Liver (tissue), 9 donors: ENCODE data around the gene MIEF1. TPM values are rescaled to one million over a fixed set of nuclear protein-coding genes. Genes with fewer than 3 reads are reported as not detected.

Experiments
- DNase-seq: peaks from one replicate; pipeline ENCODE4 v3.0.0-alpha.2; 2017; ENCODE audit warnings: low spot score
- H3K27ac ChIP-seq, 2 donors: one replicate each; pipeline ENCODE4 v1.7.0; 2013; ENCODE audit warnings: inconsistent platforms in 2 of 2, low read length in 2 of 2, control low read depth in 1 of 2, low read depth in 1 of 2, mild to moderate bottlenecking in 1 of 2
- H3K27me3 ChIP-seq, 4 donors: one replicate each; pipeline versions ENCODE4 v1.6.1 to v1.7.0; 2013; ENCODE audit warnings: low read length in 3 of 4, inconsistent platforms in 1 of 4, mild to moderate bottlenecking in 1 of 4, moderate library complexity in 1 of 4; ENCODE audit not compliant: control insufficient read depth in 4 of 4, insufficient read depth in 4 of 4
- H3K36me3 ChIP-seq, 4 donors: one replicate each; pipeline versions ENCODE4 v1.6.1 to v1.7.0; 2013; ENCODE audit warnings: low read length in 3 of 4, mild to moderate bottlenecking in 3 of 4, low read depth in 1 of 4, moderate library complexity in 1 of 4; ENCODE audit not compliant: control insufficient read depth in 4 of 4, insufficient read depth in 3 of 4
- H3K4me1 ChIP-seq, 4 donors: one replicate each; pipeline versions ENCODE4 v1.6.1 to v1.7.0; 2013; ENCODE audit warnings: low read length in 3 of 4, mild to moderate bottlenecking in 3 of 4, moderate library complexity in 1 of 4; ENCODE audit not compliant: control insufficient read depth in 4 of 4, insufficient read depth in 4 of 4
- H3K4me3 ChIP-seq, 3 donors: one replicate each; pipeline versions ENCODE4 v1.6.1 to v1.7.0; 2013; ENCODE audit warnings: low read length in 3 of 3, control low read depth in 1 of 3, low read depth in 1 of 3, mild to moderate bottlenecking in 1 of 3
- H3K9ac ChIP-seq, 2 donors: one replicate each; pipeline ENCODE4 v1.7.0; 2013; ENCODE audit warnings: low read length in 2 of 2, mild to moderate bottlenecking in 2 of 2, moderate library complexity in 2 of 2, control low read depth in 1 of 2, low read depth in 1 of 2
- H3K9me3 ChIP-seq, 4 donors: one replicate each; pipeline versions ENCODE4 v1.6.1 to v1.7.0; 2013; ENCODE audit warnings: low read length in 3 of 4; ENCODE audit not compliant: control insufficient read depth in 4 of 4
- CTCF ChIP-seq: fragments of 150-350 bp; IDR thresholded peaks from 2 replicates; pipeline ENCODE4 v1.5.1; 2017; ENCODE audit warnings: improper control_type of control experiment, low read depth, low read length; ENCODE audit not compliant: missing input control
- EGR1 ChIP-seq, 2 donors: IDR thresholded peaks; 2 replicates each; pipeline ENCODE4 v1.6.1; 2016 to 2018; ENCODE audit warnings: antibody characterized with exemption in 2 of 2, low read depth in 2 of 2
- FOXA1 ChIP-seq: IDR thresholded peaks from 2 replicates; pipeline ENCODE4 v1.6.1; 2016; ENCODE audit warnings: antibody characterized with exemption
- FOXA2 ChIP-seq: IDR thresholded peaks from 2 replicates; pipeline ENCODE4 v1.6.1; 2016; ENCODE audit warnings: antibody characterized with exemption
- GABPA ChIP-seq, 2 donors: IDR thresholded peaks in 1 of 2; conservative IDR thresholded peaks in 1 of 2; 2 replicates each; pipeline ENCODE4 v1.6.1; 2016; ENCODE audit warnings: antibody characterized with exemption in 2 of 2, mild to moderate bottlenecking in 1 of 2, moderate library complexity in 1 of 2
- HNF4A ChIP-seq, 2 donors: conservative IDR thresholded peaks; 2 replicates each; pipeline ENCODE4 v1.6.1; 2016; ENCODE audit warnings: antibody characterized with exemption in 2 of 2, mild to moderate bottlenecking in 2 of 2
- HNF4G ChIP-seq: IDR thresholded peaks from 2 replicates; pipeline ENCODE4 v1.6.1; 2016; ENCODE audit warnings: antibody characterized with exemption
- JUND ChIP-seq, 2 donors: IDR thresholded peaks; 2 replicates each; pipeline ENCODE4 v1.6.1; 2016; ENCODE audit warnings: antibody characterized with exemption in 2 of 2
- NR2F2 ChIP-seq: IDR thresholded peaks from 2 replicates; pipeline ENCODE4 v1.6.1; 2016; ENCODE audit warnings: antibody characterized with exemption
- RAD21 ChIP-seq, 2 donors: IDR thresholded peaks; 2 replicates each; pipeline ENCODE4 v1.6.1; 2016; ENCODE audit warnings: antibody characterized with exemption in 2 of 2, mild to moderate bottlenecking in 2 of 2
- REST ChIP-seq: IDR thresholded peaks from 2 replicates; pipeline ENCODE4 v1.6.1; 2016; ENCODE audit warnings: antibody characterized with exemption, mild to moderate bottlenecking
- RXRA ChIP-seq, 2 donors: IDR thresholded peaks; 2 replicates each; pipeline ENCODE4 v1.6.1; 2017 to 2018; ENCODE audit warnings: antibody characterized with exemption in 2 of 2, mild to moderate bottlenecking in 1 of 2
- SP1 ChIP-seq: IDR thresholded peaks from 2 replicates; pipeline ENCODE4 v1.6.1; 2018; ENCODE audit warnings: antibody characterized with exemption, mild to moderate bottlenecking
- TAF1 ChIP-seq: conservative IDR thresholded peaks from 2 replicates; pipeline ENCODE4 v1.6.1; 2016; ENCODE audit warnings: antibody characterized with exemption, mild to moderate bottlenecking
- YY1 ChIP-seq: IDR thresholded peaks from 2 replicates; pipeline ENCODE4 v1.6.1; 2016; ENCODE audit warnings: antibody characterized with exemption, mild to moderate bottlenecking
- WGBS: extraction: QIAGEN DNeasy Blood & Tissue Kit; methylation state at CpG from one replicate; pipeline ENCODE4 v1.1.7; 2013; 5-methylcytosine and 5-hydroxymethylcytosine counted together
- polyA plus RNA-seq, 2 donors: library from polyadenylated mRNA; stranded (reverse) in 1 of 2; unstranded in 1 of 2; fragments of 200-250 nt in 1 of 2; fragments of >200 nt in 1 of 2; fragmentation: Nextera tagmentation in 1 of 2; extraction: Ambion mirVana in 1 of 2; gene quantifications; one replicate each; pipeline versions ENCODE4 v1.2.1 to v1.2.3, GENCODE V29; 2013 to 2015
- total RNA-seq, 2 donors: library from RNA; depleted of rRNA; stranded (reverse); fragments of >200 nt; gene quantifications; one replicate each; pipeline ENCODE4 v1.2.3, GENCODE V29; 2014
- TF ChIP-seq, protein P1 (sequence below): IDR thresholded peaks from 2 replicates; pipeline ENCODE4 v1.6.1; 2016; ENCODE audit warnings: antibody characterized with exemption
- TF ChIP-seq, protein P2 (sequence below): IDR thresholded peaks from 2 replicates; pipeline ENCODE4 v1.6.1; 2016; ENCODE audit warnings: antibody characterized with exemption
- TF ChIP-seq, protein P3 (sequence below): IDR thresholded peaks from 2 replicates; pipeline ENCODE4 v1.6.1; 2016; ENCODE audit warnings: antibody characterized with exemption
- donor health status: healthy.
- donor health status: healthy.
- donor health status: healthy.
- donor health status: healthy.
- donor health status: healthy.

Gene MIEF1
- total and polyA plus RNA-seq, 4 donors = 12.9 to 31.1 (median 20.7) TPM

- Histone ChIP-seq H3K9ac (no peak overlapping the region), H3K4me3 (no peak overlapping the region), H3K27ac (no peak overlapping the region), H3K27me3 (no peaks in the 10 kb centered on the region), H3K4me1 (peaks cover 21 to 62% (median 53%) of the 10 kb centered on the region in 4 donors), H3K9me3 (no peaks in the 10 kb centered on the region), H3K36me3 (peaks cover 0 to 6% (median 4%) of the 10 kb centered on the region in 4 donors)
- 81% methylated on average over 6 of the region's 6 CpGs for WGBS
- no peak for TF ChIP-seq YY1
- TF ChIP-seq, protein P1, sequence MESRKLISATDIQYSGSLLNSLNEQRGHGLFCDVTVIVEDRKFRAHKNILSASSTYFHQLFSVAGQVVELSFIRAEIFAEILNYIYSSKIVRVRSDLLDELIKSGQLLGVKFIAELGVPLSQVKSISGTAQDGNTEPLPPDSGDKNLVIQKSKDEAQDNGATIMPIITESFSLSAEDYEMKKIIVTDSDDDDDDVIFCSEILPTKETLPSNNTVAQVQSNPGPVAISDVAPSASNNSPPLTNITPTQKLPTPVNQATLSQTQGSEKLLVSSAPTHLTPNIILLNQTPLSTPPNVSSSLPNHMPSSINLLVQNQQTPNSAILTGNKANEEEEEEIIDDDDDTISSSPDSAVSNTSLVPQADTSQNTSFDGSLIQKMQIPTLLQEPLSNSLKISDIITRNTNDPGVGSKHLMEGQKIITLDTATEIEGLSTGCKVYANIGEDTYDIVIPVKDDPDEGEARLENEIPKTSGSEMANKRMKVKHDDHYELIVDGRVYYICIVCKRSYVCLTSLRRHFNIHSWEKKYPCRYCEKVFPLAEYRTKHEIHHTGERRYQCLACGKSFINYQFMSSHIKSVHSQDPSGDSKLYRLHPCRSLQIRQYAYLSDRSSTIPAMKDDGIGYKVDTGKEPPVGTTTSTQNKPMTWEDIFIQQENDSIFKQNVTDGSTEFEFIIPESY = no peak
- TF ChIP-seq, protein P2, sequence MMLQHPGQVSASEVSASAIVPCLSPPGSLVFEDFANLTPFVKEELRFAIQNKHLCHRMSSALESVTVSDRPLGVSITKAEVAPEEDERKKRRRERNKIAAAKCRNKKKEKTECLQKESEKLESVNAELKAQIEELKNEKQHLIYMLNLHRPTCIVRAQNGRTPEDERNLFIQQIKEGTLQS = no peak
- TF ChIP-seq GABPA (IDR thresholded peaks at IDR 0.05 in 1 of 2, conservative IDR thresholded peaks at IDR 0.05 in 1 of 2) = no peak
- no peak for TF ChIP-seq TAF1
- no peak for TF ChIP-seq JUND (IDR thresholded peaks at IDR 0.05)
- TF ChIP-seq NR2F2 = no peak
- TF ChIP-seq FOXA1 = no peak
- TF ChIP-seq RAD21 (IDR thresholded peaks at IDR 0.05) = no peak
- no peak for TF ChIP-seq EGR1 (IDR thresholded peaks at IDR 0.05; ENCODE audit: low read depth in 2 of 2)
- TF ChIP-seq REST = no peak
- no peak for TF ChIP-seq SP1
- TF ChIP-seq HNF4A (conservative IDR thresholded peaks at IDR 0.05) = no peak
- TF ChIP-seq HNF4G = no peak
- no peak for DNase-seq
These were observed 28.0 kb downstream of the MIEF1 start for GRCh38 chr22:39530116-39530515.

- Histone ChIP-seq H3K4me3 (no peak overlapping the region), H3K9ac (peak overlapping the region in 1 of 2 donors; percentile 79), H3K27me3 (no peaks in the 10 kb centered on the region), H3K4me1 (peaks cover 21 to 62% (median 51%) of the 10 kb centered on the region in 4 donors), H3K9me3 (no peaks in the 10 kb centered on the region), H3K36me3 (peaks cover 0 to 6% (median 4%) of the 10 kb centered on the region in 4 donors), H3K27ac (no peak overlapping the region)
- DNase-seq = peak; percentile 46
- 37% methylated on average over 9 of the region's 9 CpGs for WGBS
- no peak for TF ChIP-seq RXRA (IDR thresholded peaks at IDR 0.05)
- no peak for TF ChIP-seq SP1
- no peak for TF ChIP-seq EGR1 (IDR thresholded peaks at IDR 0.05; ENCODE audit: low read depth in 2 of 2)
- TF ChIP-seq FOXA1 = no peak
- no peak for TF ChIP-seq GABPA (IDR thresholded peaks at IDR 0.05 in 1 of 2, conservative IDR thresholded peaks at IDR 0.05 in 1 of 2)
- no peak for TF ChIP-seq FOXA2
- peak in 1 of 2 donors; percentile 29 for TF ChIP-seq RAD21 (IDR thresholded peaks at IDR 0.05)
- TF ChIP-seq CTCF = peak; percentile 22
- no peak for TF ChIP-seq YY1
- no peak for TF ChIP-seq HNF4G
- TF ChIP-seq, protein P3, sequence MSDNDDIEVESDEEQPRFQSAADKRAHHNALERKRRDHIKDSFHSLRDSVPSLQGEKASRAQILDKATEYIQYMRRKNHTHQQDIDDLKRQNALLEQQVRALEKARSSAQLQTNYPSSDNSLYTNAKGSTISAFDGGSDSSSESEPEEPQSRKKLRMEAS = no peak
- no peak for TF ChIP-seq NR2F2
- TF ChIP-seq REST = no peak
These were observed 28.7 kb downstream of the MIEF1 start for GRCh38 chr22:39530692-39531331.
